PC-3 (cell line): ENCODE measurements around the gene TP53I11.

Experiments
- CTCF ChIP-seq: fragments of 300-600 bp; sonication (generic); conservative IDR thresholded peaks from 2 replicates; pipeline ENCODE4 v1.5.1; 2017; ENCODE audit warnings: antibody characterized with exemption, low read depth, mild to moderate bottlenecking, low read length
- EZH2 ChIP-seq: fragments of 300-600 bp; sonication (generic); IDR thresholded peaks from one replicate; pipeline ENCODE4 v1.6.1; 2017; ENCODE audit warnings: antibody characterized with exemption, mild to moderate bottlenecking, low read length; ENCODE audit not compliant: unreplicated experiment
- EZH2phosphoT487 ChIP-seq: fragments of 300-600 bp; sonication (generic); IDR thresholded peaks from 2 replicates; pipeline ENCODE4 v1.6.1; 2018; ENCODE audit warnings: mild to moderate bottlenecking, antibody characterized with exemption, low read length, borderline replicate concordance

GRCh38 chr11:44892843-44893242 lies 57.8 kb downstream of the TP53I11 start:
- TF ChIP-seq CTCF (no peak), EZH2 (no peak), EZH2phosphoT487 (no peak)
